Astrocyte of the cerebellum (primary cell): Measurements from ENCODE around the gene CA5A.

Experiments used
- DNase-seq: peaks from one replicate; pipeline ENCODE4 v3.0.0-alpha.2; 2011; ENCODE audit warnings: low read depth
- H3K4me3 ChIP-seq: 2 replicates; pipeline ENCODE4 v1.5.1; 2011; ENCODE audit warnings: mild to moderate bottlenecking, low read depth, low read length, moderate library complexity
- in situ Hi-C: cut with HindIII; loops from 2 replicates; pipeline ENCODE4 v1.10.0; 2017; ENCODE audit warnings: low sequenced_read_pairs
- TF ChIP-seq, protein P1 (sequence below): IDR thresholded peaks from 2 replicates; pipeline ENCODE4 v1.5.1; 2012; ENCODE audit warnings: low read length, low read depth, moderate library complexity, mild to moderate bottlenecking; ENCODE audit errors: missing control alignments

Gene CA5A

DNA sequence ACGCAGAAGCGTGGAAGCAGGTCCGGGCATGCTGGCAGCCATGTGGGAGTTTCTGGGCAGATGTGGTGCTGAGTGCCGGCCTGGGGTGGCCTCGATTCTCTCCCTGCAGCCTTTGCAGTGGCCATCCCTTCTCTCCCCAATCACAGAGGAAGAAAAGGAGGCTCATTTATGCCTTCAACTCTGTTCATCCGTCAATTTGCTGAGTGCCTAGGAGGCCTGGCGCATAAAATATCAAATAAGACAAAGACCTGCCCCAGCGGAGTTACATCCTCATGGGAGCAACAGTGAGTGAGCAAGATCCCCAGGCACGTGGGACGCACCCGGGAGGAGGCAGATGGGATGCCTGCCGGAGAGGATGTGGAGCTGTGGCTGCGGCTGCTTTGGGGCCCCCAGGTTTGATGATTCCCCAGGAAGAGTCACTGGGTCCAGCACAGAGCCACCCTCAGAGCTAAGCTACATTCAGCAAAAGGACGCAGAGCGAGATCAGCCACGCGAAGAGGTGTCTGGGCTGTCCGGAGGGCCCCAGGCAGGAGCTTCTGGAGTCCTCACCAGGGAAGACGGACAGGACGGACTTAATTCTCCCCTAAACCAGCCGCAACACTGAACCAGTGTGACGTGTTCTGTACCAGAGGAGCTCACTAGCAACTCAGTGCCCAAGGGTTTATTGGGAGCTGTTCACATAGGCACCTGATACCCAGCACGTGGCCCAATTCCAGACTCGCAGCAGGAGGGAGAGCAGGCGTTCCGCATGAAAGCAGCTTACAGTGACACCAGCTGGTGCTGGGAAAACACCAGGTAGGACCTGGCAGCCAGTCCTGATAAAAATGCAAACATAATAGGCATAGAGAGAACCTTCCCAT is 11.3 kb downstream of the CA5A start:
- TF ChIP-seq, protein P1, sequence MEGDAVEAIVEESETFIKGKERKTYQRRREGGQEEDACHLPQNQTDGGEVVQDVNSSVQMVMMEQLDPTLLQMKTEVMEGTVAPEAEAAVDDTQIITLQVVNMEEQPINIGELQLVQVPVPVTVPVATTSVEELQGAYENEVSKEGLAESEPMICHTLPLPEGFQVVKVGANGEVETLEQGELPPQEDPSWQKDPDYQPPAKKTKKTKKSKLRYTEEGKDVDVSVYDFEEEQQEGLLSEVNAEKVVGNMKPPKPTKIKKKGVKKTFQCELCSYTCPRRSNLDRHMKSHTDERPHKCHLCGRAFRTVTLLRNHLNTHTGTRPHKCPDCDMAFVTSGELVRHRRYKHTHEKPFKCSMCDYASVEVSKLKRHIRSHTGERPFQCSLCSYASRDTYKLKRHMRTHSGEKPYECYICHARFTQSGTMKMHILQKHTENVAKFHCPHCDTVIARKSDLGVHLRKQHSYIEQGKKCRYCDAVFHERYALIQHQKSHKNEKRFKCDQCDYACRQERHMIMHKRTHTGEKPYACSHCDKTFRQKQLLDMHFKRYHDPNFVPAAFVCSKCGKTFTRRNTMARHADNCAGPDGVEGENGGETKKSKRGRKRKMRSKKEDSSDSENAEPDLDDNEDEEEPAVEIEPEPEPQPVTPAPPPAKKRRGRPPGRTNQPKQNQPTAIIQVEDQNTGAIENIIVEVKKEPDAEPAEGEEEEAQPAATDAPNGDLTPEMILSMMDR, result no peak
- H3K4me3 ChIP-seq, result no peak overlapping the region
- in situ Hi-C loops, result no loop called here
- DNase-seq, result no peak

DNA sequence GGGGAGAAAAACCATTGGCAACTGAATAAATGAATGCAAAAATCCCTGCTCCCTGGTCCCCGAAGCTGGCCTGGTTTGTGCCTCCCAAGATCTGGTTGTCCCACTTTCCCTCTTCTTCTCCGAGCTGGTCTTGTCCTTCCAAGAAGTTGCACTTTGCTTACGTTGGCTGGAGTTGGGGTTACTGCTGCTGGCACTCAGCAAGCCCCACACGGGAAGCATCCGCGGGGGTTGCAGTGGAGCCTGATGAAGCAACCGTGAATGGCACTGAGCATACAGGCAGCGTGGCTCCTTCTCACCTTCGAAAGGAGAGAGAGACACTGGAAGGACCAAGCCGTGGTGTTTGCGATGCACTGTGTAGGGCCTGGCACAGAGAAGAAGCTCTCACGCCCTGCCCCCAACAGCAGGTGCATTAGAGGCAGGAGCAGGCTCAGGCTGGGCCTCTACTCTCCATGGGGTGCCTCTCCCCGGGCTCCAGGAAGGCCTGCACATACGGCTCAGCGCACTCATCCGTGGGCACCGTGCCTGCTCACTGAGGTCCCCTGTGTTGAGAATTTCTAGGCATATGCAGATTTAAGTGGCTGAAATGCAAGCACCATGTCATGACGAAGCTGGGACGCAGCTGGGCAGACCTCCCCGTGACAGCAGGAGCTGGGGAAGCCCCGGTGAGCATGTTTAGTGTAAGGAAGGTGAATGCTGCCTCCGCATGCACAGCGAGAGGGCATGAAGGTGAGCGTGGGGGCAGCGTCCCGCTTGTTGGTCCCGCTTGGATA is 12.1 kb downstream of the CA5A start:
- no peak overlapping the region for H3K4me3 ChIP-seq
- in situ Hi-C loops, result no loop called here
- TF ChIP-seq, protein P1, result no peak
- DNase-seq, result no peak

DNA sequence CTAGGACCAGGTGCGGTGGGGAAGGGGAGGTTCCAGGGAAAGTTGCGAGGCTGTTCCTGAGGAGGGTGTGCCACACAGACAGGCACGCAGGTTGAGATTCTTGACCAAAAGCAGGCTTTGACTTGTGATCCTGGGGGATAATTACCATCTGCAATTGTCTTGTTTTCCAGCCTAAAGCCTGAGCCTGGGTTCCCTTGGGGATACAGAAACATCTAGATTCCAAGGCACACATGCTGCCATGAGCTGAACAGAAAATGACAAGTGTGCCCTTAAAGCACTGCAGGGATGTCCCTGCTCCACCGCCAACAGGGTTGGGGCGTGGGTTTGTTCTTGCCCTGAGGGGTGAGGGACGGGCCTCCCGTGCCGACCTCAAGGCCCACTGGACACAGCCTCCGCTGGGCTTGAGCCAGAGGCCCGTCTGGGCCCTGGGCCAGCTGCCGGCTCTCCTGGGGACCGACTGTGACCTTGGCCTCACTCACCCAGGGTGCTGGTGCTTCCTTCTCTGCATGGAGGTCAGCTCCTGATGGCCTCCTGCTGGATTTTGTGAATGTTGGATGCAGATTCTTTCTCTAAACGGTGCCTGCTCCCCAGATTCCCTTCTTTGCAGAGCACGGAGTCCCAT is 14.0 kb downstream of the CA5A start:
- in situ Hi-C loops, result no loop called here
- no peak overlapping the region for H3K4me3 ChIP-seq
- TF ChIP-seq, protein P1, result no peak
- no peak for DNase-seq

DNA sequence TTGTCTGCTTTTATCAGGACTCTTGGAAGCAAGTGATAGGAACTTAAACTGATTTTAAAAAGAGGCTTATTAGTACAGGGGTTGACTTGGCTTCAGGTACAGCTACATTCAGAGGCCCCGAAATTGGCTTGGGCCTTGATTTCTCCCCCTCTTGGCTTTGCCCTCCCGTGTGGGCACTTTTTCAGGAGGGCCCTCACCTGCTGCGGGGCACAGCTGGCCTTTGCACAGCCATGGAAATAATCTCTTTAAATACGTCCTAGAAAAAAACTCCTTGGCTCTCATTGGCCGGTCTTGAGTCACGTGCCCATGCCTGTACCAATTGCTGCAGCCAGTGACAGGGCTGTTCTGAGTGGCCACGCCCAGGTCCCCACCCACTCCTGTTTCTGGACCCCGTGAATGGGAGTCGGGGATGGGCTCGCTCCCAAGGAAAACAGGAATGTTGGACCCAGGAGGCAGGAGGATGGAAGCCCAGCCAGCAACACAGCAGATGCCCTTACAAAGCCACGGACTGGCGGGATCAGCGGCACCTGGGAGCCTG is 15.0 kb downstream of the CA5A start:
- no peak for DNase-seq
- in situ Hi-C loops, result no loop called here
- TF ChIP-seq, protein P1, result no peak
- no peak overlapping the region for H3K4me3 ChIP-seq

DNA sequence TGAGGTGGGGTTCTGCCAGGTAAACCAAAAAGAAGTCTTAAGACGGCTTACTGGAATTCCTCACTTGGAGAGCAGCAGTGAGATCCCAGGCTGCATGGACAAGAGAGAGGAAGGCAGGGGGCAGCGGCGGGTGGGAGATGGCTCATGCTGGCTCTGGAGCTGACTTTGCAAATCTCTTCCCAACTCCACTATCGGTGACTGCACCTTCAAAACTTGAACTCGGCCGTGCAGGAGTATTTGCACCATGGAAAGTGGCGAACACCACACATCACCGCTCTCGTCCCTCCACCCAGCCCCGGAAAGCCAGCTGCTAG is 16.7 kb downstream of the CA5A start:
- in situ Hi-C loops, result no loop called here
- TF ChIP-seq, protein P1, result no peak
- no peak overlapping the region for H3K4me3 ChIP-seq
- no peak for DNase-seq

DNA sequence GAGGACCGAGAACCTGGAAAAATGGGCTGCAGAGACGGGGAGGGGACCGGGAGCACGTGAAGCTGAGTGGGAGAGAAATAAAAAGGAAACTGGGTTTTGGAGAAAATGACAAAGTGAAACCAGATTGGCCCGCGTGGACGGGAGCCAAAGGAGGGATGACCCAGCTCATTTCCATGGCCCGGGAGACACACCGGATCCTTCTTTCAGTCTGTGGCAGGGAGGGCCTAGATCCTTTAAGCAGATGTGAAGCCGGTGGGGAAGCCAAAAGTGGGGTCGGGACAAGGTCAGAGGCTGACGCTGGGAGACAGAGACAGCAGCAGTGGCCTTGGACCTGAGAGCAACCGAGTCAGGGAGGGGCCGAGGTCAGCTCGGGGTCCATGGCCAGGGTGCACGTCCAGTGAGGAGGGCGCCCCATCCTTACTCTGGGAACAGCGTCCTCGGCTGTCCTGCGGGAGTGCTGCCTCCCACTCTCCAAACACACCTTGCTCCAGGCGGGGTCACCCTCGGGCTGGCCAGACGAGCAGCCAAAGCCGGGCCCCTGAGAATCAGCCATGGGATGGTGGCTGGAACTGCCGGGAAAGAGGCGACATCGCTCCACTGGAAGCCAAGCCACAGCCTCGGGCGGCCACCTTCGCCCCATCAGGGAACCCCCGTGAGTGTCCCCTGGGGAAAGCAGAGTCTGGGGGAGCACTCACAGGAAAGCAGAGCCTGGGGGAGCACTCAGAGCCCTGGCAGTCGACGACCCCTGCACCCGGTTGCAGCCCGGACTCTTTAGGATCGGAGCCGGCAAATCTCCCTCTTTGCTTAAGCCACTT is 17.3 kb downstream of the CA5A start:
- no peak overlapping the region for H3K4me3 ChIP-seq
- TF ChIP-seq, protein P1, result no peak
- in situ Hi-C loops, result no loop called here
- DNase-seq, result no peak
